GM23248 (cell line): ENCODE data around the gene C11orf52.

ENCODE experiments used
- EZH2 ChIP-seq: fragments of 200-600 bp; sonication (generic); IDR thresholded peaks from 2 replicates; pipeline ENCODE4 v1.6.1; 2018; ENCODE audit warnings: antibody characterized with exemption, mild to moderate bottlenecking; ENCODE audit not compliant: insufficient read depth, poor library complexity, severe bottlenecking
- EZH2phosphoT487 ChIP-seq: fragments of 200-600 bp; sonication (generic); IDR thresholded peaks from 2 replicates; pipeline ENCODE4 v1.6.1; 2018; ENCODE audit warnings: antibody characterized with exemption, moderate library complexity, mild to moderate bottlenecking, low read depth; ENCODE audit not compliant: insufficient read depth

DNA sequence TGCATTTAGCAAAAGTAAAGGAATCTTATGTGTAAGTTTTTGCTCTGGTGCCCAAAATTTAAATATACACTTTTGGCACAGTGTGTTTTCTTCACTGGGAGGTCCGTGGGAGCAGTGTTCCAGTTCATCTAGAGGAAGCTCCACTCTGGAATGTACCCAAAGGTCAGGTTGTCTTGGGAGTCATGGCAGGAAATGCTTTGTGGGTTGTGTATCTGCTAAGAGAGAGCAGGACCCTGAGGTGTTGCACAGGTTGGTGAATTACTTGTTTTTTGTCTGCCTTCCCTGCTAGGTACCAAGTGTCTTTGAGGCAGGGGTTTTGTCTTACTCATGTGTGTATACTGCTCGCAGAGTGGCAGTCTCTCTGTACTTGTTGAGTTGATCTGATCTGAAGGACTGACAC lies 55.7 kb downstream of the C11orf52 start:
- TF ChIP-seq EZH2phosphoT487, result no peak
- TF ChIP-seq EZH2, result no peak
